Spinal cord (tissue), 10 donors: ENCODE data around the gene PTCD1. TPM values are rescaled to one million over a fixed set of nuclear protein-coding genes. Genes with fewer than 3 reads are reported as not detected.
"Not testable (repeated sequence)": the region's sequence is repeated elsewhere in the genome, so short reads cannot be mapped to it uniquely, and the experiment has no call there.

Source experiments
- DNase-seq, 6 donors: peaks; one replicate each; pipeline versions ENCODE4 v3.0.0 to v3.0.0-alpha.2; 2013 to 2015; ENCODE audit warnings: low spot score in 6 of 6, low read depth in 4 of 6
- H3K27ac ChIP-seq: one replicate; pipeline ENCODE4 v1.5.1; 2013; ENCODE audit warnings: low read depth, low read length, control low read depth
- H3K27me3 ChIP-seq: one replicate; pipeline ENCODE4 v1.6.1; 2013; ENCODE audit warnings: low read length; ENCODE audit not compliant: control insufficient read depth, insufficient read depth
- H3K36me3 ChIP-seq: one replicate; pipeline ENCODE4 v1.6.1; 2013; ENCODE audit warnings: low read length; ENCODE audit not compliant: control insufficient read depth, insufficient read depth
- H3K4me1 ChIP-seq: one replicate; pipeline ENCODE4 v1.6.1; 2013; ENCODE audit warnings: low read length; ENCODE audit not compliant: control insufficient read depth, insufficient read depth
- H3K4me3 ChIP-seq: one replicate; pipeline ENCODE4 v1.5.1; 2013; ENCODE audit warnings: low read depth, low read length, control low read depth
- H3K9me3 ChIP-seq: one replicate; pipeline ENCODE4 v1.6.1; 2013; ENCODE audit warnings: low read length; ENCODE audit not compliant: control insufficient read depth, insufficient read depth
- WGBS: methylation state at CpG from one replicate; pipeline ENCODE4 v1.1.5; 2013; ENCODE audit warnings: missing lambda C conversion rate; ENCODE audit not compliant: insufficient coverage; 5-methylcytosine and 5-hydroxymethylcytosine counted together
- polyA plus RNA-seq, 2 donors: library from polyadenylated mRNA; unstranded; fragments of 120-200 nt; gene quantifications; one replicate each; pipeline ENCODE4 v1.2.1, GENCODE V29; 2013; ENCODE audit not compliant: insufficient read length in 2 of 2
- total RNA-seq, 2 donors: library from RNA; depleted of rRNA in 1 of 2; stranded (reverse); fragments of 120-200 nt in 1 of 2; fragments of >200 nt in 1 of 2; gene quantifications; one replicate each; pipeline versions ENCODE4 v1.2.3 to v1.2.4, GENCODE V29; 2013 to 2014
- donor health status: healthy.

Gene PTCD1
- total and polyA plus RNA-seq, 4 donors: 5.3 to 6.9 (median 6.1) TPM

- Histone ChIP-seq H3K4me3 (no peak overlapping the region), H3K27me3 (no peaks in the 10 kb centered on the region), H3K9me3 (no peaks in the 10 kb centered on the region), H3K36me3 (peaks cover 76% of the 10 kb centered on the region), H3K4me1 (no peaks in the 10 kb centered on the region), H3K27ac (no peak overlapping the region)
- no peak for DNase-seq
- 95% methylated on average over 9 of the region's 10 CpGs for WGBS
Observed at GRCh38 chr7:99428972-99429566, 9.5 kb downstream of the PTCD1 start.

- Histone ChIP-seq H3K27me3 (no peaks in the 10 kb centered on the region), H3K4me3 (no peak overlapping the region), H3K36me3 (peaks cover 79% of the 10 kb centered on the region), H3K27ac (no peak overlapping the region), H3K4me1 (no peaks in the 10 kb centered on the region), H3K9me3 (no peaks in the 10 kb centered on the region)
- WGBS: 95% methylated on average over 22 of the region's 24 CpGs
- DNase-seq: no peak
Observed at GRCh38 chr7:99424932-99425730, 13.5 kb downstream of the PTCD1 start.

- Histone ChIP-seq H3K4me3 (no peak overlapping the region), H3K36me3 (peaks cover 85% of the 10 kb centered on the region), H3K9me3 (no peaks in the 10 kb centered on the region), H3K27me3 (no peaks in the 10 kb centered on the region), H3K4me1 (no peaks in the 10 kb centered on the region), H3K27ac (no peak overlapping the region)
- 90% methylated on average over 4 of the region's 5 CpGs for WGBS
- DNase-seq: no peak
Observed at GRCh38 chr7:99422625-99423024, 16.0 kb downstream of the PTCD1 start.

GRCh38 chr7:99422186-99422585 lies 16.4 kb downstream of the PTCD1 start:
- H3K4me3 ChIP-seq: no peak overlapping the region
- H3K9me3 ChIP-seq: no peaks in the 10 kb centered on the region
- no peaks in the 10 kb centered on the region for H3K27me3 ChIP-seq
- 95% methylated on average over 10 of the region's 11 CpGs for WGBS
- DNase-seq: no peak
- H3K36me3 ChIP-seq: peaks cover 89% of the 10 kb centered on the region
- H3K4me1 ChIP-seq: no peaks in the 10 kb centered on the region
- H3K27ac ChIP-seq: no peak overlapping the region

- Histone ChIP-seq H3K9me3 (no peaks in the 10 kb centered on the region), H3K36me3 (peaks cover 95% of the 10 kb centered on the region), H3K27me3 (no peaks in the 10 kb centered on the region), H3K27ac (no peak overlapping the region), H3K4me1 (no peaks in the 10 kb centered on the region), H3K4me3 (no peak overlapping the region)
- 91% methylated on average over 6 of the region's 7 CpGs for WGBS
- no peak for DNase-seq
Observed at GRCh38 chr7:99420986-99421385, 17.6 kb downstream of the PTCD1 start.

GRCh38 chr7:99420213-99420612 lies 18.4 kb downstream of the PTCD1 start:
- no peak overlapping the region for H3K4me3 ChIP-seq
- H3K27me3 ChIP-seq: no peaks in the 10 kb centered on the region
- WGBS: 98% methylated on average over 5 of the region's 5 CpGs
- no peak for DNase-seq
- no peaks in the 10 kb centered on the region for H3K9me3 ChIP-seq
- peaks cover under 1% of the 10 kb centered on the region for H3K4me1 ChIP-seq
- H3K27ac ChIP-seq: no peak overlapping the region
- peaks cover 92% of the 10 kb centered on the region for H3K36me3 ChIP-seq

GRCh38 chr7:99419323-99420021 lies 19.1 kb downstream of the PTCD1 start:
- Histone ChIP-seq H3K4me1 (peaks cover 3% of the 10 kb centered on the region), H3K27me3 (no peaks in the 10 kb centered on the region), H3K9me3 (no peaks in the 10 kb centered on the region), H3K4me3 (no peak overlapping the region), H3K36me3 (peaks cover 91% of the 10 kb centered on the region), H3K27ac (no peak overlapping the region)
- WGBS: 91% methylated on average over 25 of the region's 29 CpGs
- DNase-seq: no peak

- WGBS: 93% methylated on average over 6 of the region's 9 CpGs
- H3K27me3 ChIP-seq: no peaks in the 10 kb centered on the region
- H3K4me3 ChIP-seq: no peak overlapping the region
- H3K4me1 ChIP-seq: peaks cover 3% of the 10 kb centered on the region
- H3K36me3 ChIP-seq: peaks cover 88% of the 10 kb centered on the region
- no peak overlapping the region for H3K27ac ChIP-seq
- DNase-seq: no peak
- no peaks in the 10 kb centered on the region for H3K9me3 ChIP-seq
Observed at GRCh38 chr7:99418260-99418659, 20.3 kb downstream of the PTCD1 start.

GRCh38 chr7:99415513-99416127 lies 23.0 kb downstream of the PTCD1 start:
- peaks cover 81% of the 10 kb centered on the region for H3K36me3 ChIP-seq
- peak in 2 of 6 donors; percentile 49 to 64 for DNase-seq
- H3K27me3 ChIP-seq, H3K27ac ChIP-seq, H3K4me1 ChIP-seq, H3K4me3 ChIP-seq, H3K9me3 ChIP-seq: not testable (repeated sequence)
- 22% methylated on average over 7 of the region's 17 CpGs for WGBS
